Activated gamma-delta T cell (primary cell): ENCODE results near the gene SERPINB2.
"Not testable (repeated sequence)": the region's sequence is repeated elsewhere in the genome, so short reads cannot be mapped to it uniquely, and the experiment has no call there.

Source experiments
- DNase-seq: peaks from one replicate; lab custom pipeline; 2025; lab: John Stamatoyannopoulos, UW

Gene SERPINB2

GRCh38 chr18:63888470-63889190, 1.1 kb downstream of the SERPINB2 start:
- DNase-seq: no peak

GRCh38 chr18:63889626-63890025, 2.1 kb downstream of the SERPINB2 start:
- DNase-seq: no peak

GRCh38 chr18:63890237-63890949, 2.9 kb downstream of the SERPINB2 start:
- DNase-seq: no peak

- DNase-seq: no peak
Measured at GRCh38 chr18:63890950-63891304, 3.4 kb downstream of the SERPINB2 start.

- DNase-seq: no peak
Measured at GRCh38 chr18:63892566-63892965, 5.1 kb downstream of the SERPINB2 start.

GRCh38 chr18:63894106-63894772, 6.7 kb downstream of the SERPINB2 start:
- no peak for DNase-seq

- no peak for DNase-seq
Measured at GRCh38 chr18:63895190-63895589, 7.7 kb downstream of the SERPINB2 start.

GRCh38 chr18:63897072-63897471, 9.6 kb downstream of the SERPINB2 start:
- DNase-seq: no peak

- no peak for DNase-seq
Measured at GRCh38 chr18:63899206-63899605, 11.7 kb downstream of the SERPINB2 start.

GRCh38 chr18:63903851-63904570, 16.5 kb downstream of the SERPINB2 start:
- no peak for DNase-seq

GRCh38 chr18:63904694-63905093, 17.2 kb downstream of the SERPINB2 start:
- DNase-seq: no peak

- DNase-seq: no peak
Measured at GRCh38 chr18:63905361-63905760, 17.9 kb downstream of the SERPINB2 start.

GRCh38 chr18:63906056-63906455, 18.6 kb downstream of the SERPINB2 start:
- DNase-seq: no peak

- DNase-seq: no peak
Measured at GRCh38 chr18:63907664-63908063, 20.2 kb downstream of the SERPINB2 start, which contains the start of gene SERPINB10. Gene SERPINB10 (plus strand): TSS chr18:63907958. CDS start chr18:63915511, 7,553 bp downstream.

GRCh38 chr18:63908858-63909257, 21.4 kb downstream of the SERPINB2 start:
- DNase-seq: no peak

- no peak for DNase-seq
Measured at GRCh38 chr18:63909870-63910269, 22.4 kb downstream of the SERPINB2 start.

- DNase-seq: no peak
Measured at GRCh38 chr18:63917817-63918216, 30.3 kb downstream of the SERPINB2 start.

GRCh38 chr18:63922049-63922448, 34.5 kb downstream of the SERPINB2 start:
- no peak for DNase-seq

GRCh38 chr18:63924551-63924950, 37.0 kb downstream of the SERPINB2 start:
- no peak for DNase-seq

- DNase-seq: no peak
Measured at GRCh38 chr18:63928331-63928730, 40.8 kb downstream of the SERPINB2 start.

GRCh38 chr18:63929369-63929768, 41.9 kb downstream of the SERPINB2 start:
- not testable (repeated sequence) for DNase-seq

- no peak for DNase-seq
Measured at GRCh38 chr18:63930773-63931354, 43.4 kb downstream of the SERPINB2 start.
